Testis (tissue), 3 donors: ENCODE results near the gene WSB1. TPM values are rescaled to one million over a fixed set of nuclear protein-coding genes. Genes with fewer than 3 reads are reported as not detected.

Experiments
- DNase-seq: peaks from one replicate; pipeline ENCODE4 v3.0.0-alpha.2; 2019
- H3K27ac ChIP-seq, 2 donors: fragments of 200-600 bp; sonication (generic); one replicate each; pipeline ENCODE4 v1.5.1; 2019
- H3K27me3 ChIP-seq: fragments of 200-600 bp; sonication (generic); one replicate; pipeline ENCODE4 v1.5.1; 2019
- H3K36me3 ChIP-seq: fragments of 200-600 bp; sonication (generic); one replicate; pipeline ENCODE4 v1.5.1; 2017; ENCODE audit warnings: low read depth; ENCODE audit errors: missing control alignments
- H3K4me1 ChIP-seq: fragments of 200-600 bp; sonication (generic); one replicate; pipeline ENCODE4 v1.5.1; 2019
- H3K4me3 ChIP-seq, 2 donors: fragments of 200-600 bp; sonication (generic); one replicate each; pipeline ENCODE4 v1.5.1; 2017 to 2019
- H3K9me3 ChIP-seq: fragments of 200-600 bp; sonication (generic); one replicate; pipeline ENCODE4 v1.5.1; 2017
- POLR2A ChIP-seq: fragments of 450-650 bp; IDR thresholded peaks from one replicate; pipeline ENCODE4 v1.6.1; 2017; ENCODE audit warnings: antibody characterized with exemption, mild to moderate bottlenecking, moderate library complexity
- WGBS, 2 donors: methylation state at CpG; one replicate each; pipeline ENCODE4 v1.1.5; 2018; 5-methylcytosine and 5-hydroxymethylcytosine counted together
- intact Hi-C: fragments of 100-400 bp; cut with DNase I; formaldehyde crosslinking; loops from one replicate; pipeline ENCODE4 v1.15.1; 2023; ENCODE audit warnings: low total_unique reads
- polyA plus RNA-seq: library from polyadenylated mRNA; stranded (reverse); fragments of 350-450 nt; fragmentation: Illumina TruSeq; extraction: RNeasy Lipid Tissue Mini Kit (QIAGEN cat#74804); gene quantifications from one replicate; pipeline ENCODE4 v1.2.3, GENCODE V29; 2014; ENCODE audit warnings: low read depth, low replicate concordance; ENCODE audit not compliant: insufficient read depth
- total RNA-seq, 2 donors: library from RNA; depleted of rRNA; stranded (reverse); fragments of >200 nt; gene quantifications; one replicate each; pipeline ENCODE4 v1.2.3, GENCODE V29; 2016
- TF ChIP-seq, protein P1 (sequence below), 3 experiments: fragments of 450-650 bp in 2 of 3; fragments of 200-600 bp in 1 of 3; sonication (generic) in 1 of 3; IDR thresholded peaks; one replicate each; pipeline ENCODE4 v1.5.1; 2016 to 2019; ENCODE audit warnings: antibody characterized with exemption in 3 of 3, mild to moderate bottlenecking in 2 of 3, moderate library complexity in 1 of 3

WSB1 gene
- total and polyA plus RNA-seq, 3 donors from 2014 or later = 126 to 189 (median 160) TPM

- Histone ChIP-seq H3K27ac (no peak overlapping the region), H3K4me3 (no peak overlapping the region), H3K4me1 (peaks cover 15% of the 10 kb centered on the region), H3K36me3 (no peaks in the 10 kb centered on the region), H3K9me3 (no peaks in the 10 kb centered on the region), H3K27me3 (no peaks in the 10 kb centered on the region)
- TF ChIP-seq POLR2A = no peak
- TF ChIP-seq, protein P1, sequence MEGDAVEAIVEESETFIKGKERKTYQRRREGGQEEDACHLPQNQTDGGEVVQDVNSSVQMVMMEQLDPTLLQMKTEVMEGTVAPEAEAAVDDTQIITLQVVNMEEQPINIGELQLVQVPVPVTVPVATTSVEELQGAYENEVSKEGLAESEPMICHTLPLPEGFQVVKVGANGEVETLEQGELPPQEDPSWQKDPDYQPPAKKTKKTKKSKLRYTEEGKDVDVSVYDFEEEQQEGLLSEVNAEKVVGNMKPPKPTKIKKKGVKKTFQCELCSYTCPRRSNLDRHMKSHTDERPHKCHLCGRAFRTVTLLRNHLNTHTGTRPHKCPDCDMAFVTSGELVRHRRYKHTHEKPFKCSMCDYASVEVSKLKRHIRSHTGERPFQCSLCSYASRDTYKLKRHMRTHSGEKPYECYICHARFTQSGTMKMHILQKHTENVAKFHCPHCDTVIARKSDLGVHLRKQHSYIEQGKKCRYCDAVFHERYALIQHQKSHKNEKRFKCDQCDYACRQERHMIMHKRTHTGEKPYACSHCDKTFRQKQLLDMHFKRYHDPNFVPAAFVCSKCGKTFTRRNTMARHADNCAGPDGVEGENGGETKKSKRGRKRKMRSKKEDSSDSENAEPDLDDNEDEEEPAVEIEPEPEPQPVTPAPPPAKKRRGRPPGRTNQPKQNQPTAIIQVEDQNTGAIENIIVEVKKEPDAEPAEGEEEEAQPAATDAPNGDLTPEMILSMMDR (IDR thresholded peaks at IDR 0.05) = no peak
- intact Hi-C loops = no loop called here
- WGBS, 2 donors = 88 to 91% methylated on average over 6 of the region's 6 CpGs
- DNase-seq = no peak
These were observed 24.7 kb downstream of the WSB1 start for GRCh38 chr17:27318633-27319032.

- TF ChIP-seq, protein P1 (IDR thresholded peaks at IDR 0.05) = no peak
- no peak for TF ChIP-seq POLR2A
- intact Hi-C loops = no loop called here
- Histone ChIP-seq H3K27me3 (no peaks in the 10 kb centered on the region), H3K36me3 (no peaks in the 10 kb centered on the region), H3K4me3 (no peak overlapping the region), H3K9me3 (no peaks in the 10 kb centered on the region), H3K27ac (peak overlapping the region; percentile 13 to 21), H3K4me1 (peaks cover 21% of the 10 kb centered on the region)
- peak; percentile 81 for DNase-seq
- 20 to 39% methylated on average over 2 to 4 of the region's 4 CpGs for WGBS, 2 donors
These were observed 25.8 kb downstream of the WSB1 start for GRCh38 chr17:27319541-27320221.

DNA sequence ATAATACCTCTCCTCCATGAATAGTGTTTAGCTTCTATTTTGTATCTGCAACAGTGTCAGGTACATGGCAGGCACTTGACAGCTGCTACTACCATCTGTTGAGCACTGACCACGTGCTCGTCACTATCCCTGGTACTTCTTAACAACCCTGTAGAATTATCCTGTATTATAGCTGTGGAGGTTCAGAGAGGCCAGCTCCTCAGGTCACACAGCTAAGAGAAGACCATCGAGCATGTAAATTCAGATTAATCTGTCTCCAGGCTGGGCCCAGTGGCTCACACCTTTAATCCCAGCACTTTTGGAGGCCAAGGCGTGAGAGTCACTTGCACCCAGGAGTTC lies 26.3 kb downstream of the WSB1 start:
- Histone ChIP-seq H3K9me3 (no peaks in the 10 kb centered on the region), H3K27ac (peak overlapping the region in 1 of 2 donors; percentile 13), H3K36me3 (no peaks in the 10 kb centered on the region), H3K27me3 (no peaks in the 10 kb centered on the region), H3K4me1 (peaks cover 21% of the 10 kb centered on the region), H3K4me3 (no peak overlapping the region)
- no peak for TF ChIP-seq POLR2A
- TF ChIP-seq, protein P1 (IDR thresholded peaks at IDR 0.05) = no peak
- DNase-seq = no peak
- WGBS, 2 donors = 76 to 78% methylated on average over 4 of the region's 4 CpGs
- intact Hi-C loops = no loop called here

- no peak for DNase-seq
- H3K4me1 ChIP-seq = peaks cover 21% of the 10 kb centered on the region
- no peaks in the 10 kb centered on the region for H3K36me3 ChIP-seq
- H3K9me3 ChIP-seq = no peaks in the 10 kb centered on the region
- no peaks in the 10 kb centered on the region for H3K27me3 ChIP-seq
- H3K27ac ChIP-seq = no peak overlapping the region
- no peak for TF ChIP-seq POLR2A
- TF ChIP-seq, protein P1 (IDR thresholded peaks at IDR 0.05) = no peak
- no peak overlapping the region for H3K4me3 ChIP-seq
- intact Hi-C loops = no loop called here
- 81 to 86% methylated on average over 2 of the region's 2 CpGs for WGBS, 2 donors
These were observed 27.5 kb downstream of the WSB1 start for GRCh38 chr17:27321372-27321771.

- no peak overlapping the region for H3K4me3 ChIP-seq
- peaks cover 21% of the 10 kb centered on the region for H3K4me1 ChIP-seq
- no peak for DNase-seq
- TF ChIP-seq, protein P1 (IDR thresholded peaks at IDR 0.05) = no peak
- TF ChIP-seq POLR2A = no peak
- no peaks in the 10 kb centered on the region for H3K27me3 ChIP-seq
- 83 to 94% methylated on average over 1 of the region's 1 CpG for WGBS, 2 donors
- intact Hi-C loops = no loop called here
- H3K9me3 ChIP-seq = no peaks in the 10 kb centered on the region
- H3K27ac ChIP-seq = no peak overlapping the region
- H3K36me3 ChIP-seq = no peaks in the 10 kb centered on the region
These were observed 28.1 kb downstream of the WSB1 start for GRCh38 chr17:27322026-27322425.
